GM21619 (cell line): Measurements from ENCODE around the gene WLS.

Experiments used
- ATAC-seq: cut with Tn5 transposase; IDR thresholded peaks from one replicate; pipeline ENCODE4 v1.9.1; 2021; ENCODE audit not compliant: unreplicated experiment

WLS gene

DNA sequence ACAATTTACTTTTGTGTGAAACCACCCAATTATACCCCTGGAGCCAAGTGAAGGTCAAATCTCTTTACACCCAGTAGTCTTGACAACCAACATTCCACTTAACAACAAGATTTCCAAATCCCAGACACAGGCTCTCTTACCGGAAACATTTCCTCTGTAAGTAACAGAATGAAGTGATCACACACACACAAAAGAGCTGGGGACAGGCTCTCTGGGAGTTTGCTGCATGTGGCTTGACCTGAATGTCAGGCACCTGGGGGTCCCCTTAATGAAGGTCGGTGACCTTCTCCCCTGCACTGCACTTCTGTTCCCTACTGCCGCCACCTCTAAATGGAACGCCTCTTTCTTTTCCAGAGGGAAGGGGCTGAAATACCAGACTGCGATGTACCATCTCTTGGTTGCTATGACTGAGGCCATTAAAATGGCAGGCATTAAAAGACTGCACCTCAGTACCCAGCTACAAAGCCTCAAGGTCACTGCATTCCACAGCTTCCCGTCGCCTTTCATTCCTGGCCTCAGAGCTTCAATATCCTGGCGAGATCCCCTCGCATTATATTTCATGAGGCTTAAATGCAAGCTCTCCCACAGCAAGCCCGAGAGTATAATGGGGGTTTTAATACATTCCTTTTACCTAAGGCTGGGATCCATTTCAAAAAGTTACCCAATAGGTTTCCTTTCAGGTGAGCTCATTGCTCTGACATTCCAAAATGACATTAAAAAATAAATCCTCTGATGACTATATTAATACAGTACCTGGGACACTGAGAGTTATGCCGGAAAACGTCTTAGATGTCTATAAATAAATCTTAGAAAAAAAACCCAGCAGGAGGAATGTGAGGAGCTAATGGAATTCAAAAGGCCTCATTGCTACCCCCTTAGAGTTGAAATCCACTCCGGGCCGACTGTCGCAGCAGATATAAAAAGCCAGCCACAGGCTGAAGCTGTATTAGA lies 91.0 kb downstream of the WLS start:
- no peak for ATAC-seq

DNA sequence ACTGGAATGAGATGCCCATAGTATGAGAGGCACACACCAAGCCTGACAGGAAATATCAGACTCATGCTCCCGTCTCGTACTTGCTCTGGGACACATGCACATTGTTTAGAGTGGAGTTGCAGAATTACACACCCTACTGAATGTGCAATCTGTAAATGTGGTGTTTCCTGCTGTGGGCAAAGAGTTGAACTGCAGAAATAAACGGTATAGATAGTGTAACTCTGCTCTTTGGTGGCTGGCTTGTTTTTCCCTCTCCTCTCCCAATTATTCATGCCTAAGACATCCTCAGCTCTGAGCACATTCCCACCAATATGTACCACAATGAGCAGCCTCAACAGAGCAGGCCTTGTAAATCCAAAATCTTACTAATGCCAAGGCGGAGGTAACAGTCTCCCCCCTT lies 91.8 kb downstream of the WLS start:
- ATAC-seq: no peak

DNA sequence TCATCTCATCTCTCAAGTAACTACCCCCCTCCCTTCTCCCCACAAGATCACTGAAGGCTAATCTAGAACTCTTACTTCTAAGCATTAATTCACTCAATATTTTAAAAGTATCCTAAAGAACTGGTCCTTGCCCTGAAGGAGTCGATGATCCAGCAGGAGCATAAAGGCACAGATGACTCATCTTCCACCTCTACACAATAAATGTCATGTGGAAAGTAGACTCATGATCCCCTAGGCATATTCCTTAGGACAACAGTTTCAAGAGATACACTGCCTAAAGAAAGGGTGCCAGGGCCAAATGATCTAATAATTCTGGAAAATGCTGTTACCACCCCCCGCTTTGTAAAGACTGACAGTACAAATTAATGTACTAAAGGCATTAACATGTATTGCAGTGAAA lies 96.1 kb downstream of the WLS start:
- ATAC-seq: no peak

DNA sequence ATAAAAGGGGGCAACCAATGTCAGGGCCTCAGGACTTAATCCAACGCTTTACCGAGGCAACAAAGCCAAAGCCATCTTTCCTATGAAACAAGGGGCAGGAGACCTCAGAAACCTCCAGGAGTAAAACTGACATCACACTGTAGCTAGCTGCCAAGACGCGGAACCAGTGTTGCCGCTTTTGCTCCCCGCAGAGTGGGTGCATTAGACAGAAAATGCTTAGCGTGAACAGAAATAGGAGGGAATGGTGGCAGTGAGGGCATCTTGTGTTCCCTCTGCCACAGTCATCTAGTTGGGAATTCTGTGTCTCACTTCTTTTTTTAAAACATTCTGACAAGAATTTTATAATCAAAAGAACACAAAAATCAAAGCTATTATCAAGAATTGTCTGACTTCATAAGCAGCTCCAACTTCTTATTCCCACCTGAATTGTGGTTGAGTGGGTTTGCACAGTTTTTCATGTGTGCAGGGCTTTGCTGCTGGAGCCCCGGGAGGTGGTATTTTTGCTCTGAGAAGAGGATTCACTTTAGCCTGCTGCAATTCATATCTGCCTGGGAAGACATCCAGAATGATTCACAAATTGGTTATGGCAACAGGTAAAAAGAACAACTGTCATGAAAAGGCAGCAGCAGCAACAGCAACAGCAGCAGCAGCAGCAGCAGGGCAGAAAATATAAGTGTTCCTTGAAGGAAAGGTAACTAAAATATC lies 99.7 kb downstream of the WLS start:
- ATAC-seq: no peak

DNA sequence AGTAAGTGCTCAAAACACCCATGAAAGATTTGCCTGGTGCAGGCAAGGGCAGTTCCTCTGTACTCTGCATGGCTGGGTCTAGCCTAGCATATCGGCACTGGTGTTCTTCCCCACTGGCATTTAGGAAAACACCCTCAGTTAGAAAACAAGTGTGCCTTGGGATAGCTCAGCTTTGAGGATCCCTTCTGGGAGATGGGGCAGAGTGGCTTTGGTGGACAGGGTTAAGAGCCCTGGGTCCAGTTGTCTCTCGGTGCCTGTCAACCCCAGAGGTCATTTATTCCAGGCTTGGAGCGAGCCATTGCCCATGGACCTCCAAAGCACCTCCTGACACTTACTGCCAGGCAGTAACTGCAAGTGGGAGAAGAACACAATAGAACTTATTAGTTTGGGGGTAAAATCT lies 101.1 kb downstream of the WLS start:
- ATAC-seq: no peak

DNA sequence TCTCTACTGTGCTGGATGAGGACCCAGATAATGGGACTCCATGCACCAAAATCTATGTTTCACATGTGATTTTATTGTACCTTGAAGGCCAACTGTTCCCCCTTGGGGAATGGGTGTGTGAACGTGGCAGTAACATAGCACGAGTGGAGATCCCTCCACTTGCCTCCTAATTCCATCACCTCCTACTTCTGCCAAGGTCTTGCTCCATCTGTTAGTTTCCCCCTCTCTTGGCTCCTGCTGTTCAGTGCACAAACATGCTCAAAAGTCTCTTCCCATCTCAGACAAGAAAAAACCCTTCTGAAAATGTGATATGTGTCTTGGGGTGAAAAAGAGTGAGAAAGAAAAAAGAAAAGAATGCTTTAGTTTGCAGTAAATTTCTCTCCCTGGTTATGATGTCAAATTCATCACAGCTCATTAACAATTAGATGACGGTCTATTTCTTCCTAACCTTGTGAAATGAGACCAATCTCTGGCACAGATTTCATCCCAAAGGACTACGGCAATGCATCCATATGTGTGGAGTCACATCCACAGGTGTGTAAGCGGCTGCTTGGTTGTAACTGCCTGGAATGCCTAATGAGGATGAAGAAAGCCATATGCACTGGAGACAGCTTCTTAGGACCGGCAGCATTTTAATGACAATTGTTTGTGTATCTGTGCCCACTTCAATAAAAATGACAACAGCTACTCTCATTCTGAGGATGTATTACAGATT lies 102.6 kb downstream of the WLS start:
- no peak for ATAC-seq

DNA sequence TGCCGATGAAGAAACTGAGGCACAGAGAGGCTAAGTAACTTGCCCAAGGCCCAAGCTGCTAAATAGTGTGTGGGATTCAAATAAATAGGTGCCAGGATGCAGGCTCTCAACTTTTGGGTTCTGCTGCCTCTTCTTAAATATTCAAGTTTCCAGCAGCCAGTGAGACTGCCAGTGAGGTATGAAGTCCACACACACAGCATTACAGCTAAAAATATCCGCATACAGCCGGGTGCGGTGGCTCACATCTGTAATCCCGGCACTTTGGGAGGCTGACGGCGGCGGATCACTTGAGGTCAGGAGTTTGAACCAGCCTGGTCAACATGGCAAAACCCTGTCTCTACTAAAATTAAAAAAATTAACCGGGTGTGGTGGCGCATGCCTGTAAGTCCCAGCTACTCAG lies 103.5 kb downstream of the WLS start:
- ATAC-seq: no peak

DNA sequence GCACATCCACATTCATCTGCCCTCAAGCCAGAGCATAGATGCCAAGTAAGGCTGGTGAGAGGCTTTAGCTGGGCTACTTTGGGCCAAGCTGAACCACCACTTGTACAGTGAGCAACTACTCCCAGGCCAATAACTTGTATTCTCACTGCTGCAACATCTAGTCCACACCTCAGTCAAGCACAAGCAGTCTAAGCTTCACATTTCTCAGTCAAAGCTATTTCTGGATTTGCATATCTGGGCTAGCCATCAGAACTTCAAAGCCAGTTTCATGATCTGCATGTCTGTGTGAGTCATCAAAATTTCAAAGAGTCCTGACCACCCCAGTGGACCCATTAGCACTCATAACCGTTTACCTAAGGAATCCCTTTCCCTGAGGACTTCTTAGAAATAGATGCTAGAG lies 104.2 kb downstream of the WLS start:
- peak; percentile 59 for ATAC-seq

DNA sequence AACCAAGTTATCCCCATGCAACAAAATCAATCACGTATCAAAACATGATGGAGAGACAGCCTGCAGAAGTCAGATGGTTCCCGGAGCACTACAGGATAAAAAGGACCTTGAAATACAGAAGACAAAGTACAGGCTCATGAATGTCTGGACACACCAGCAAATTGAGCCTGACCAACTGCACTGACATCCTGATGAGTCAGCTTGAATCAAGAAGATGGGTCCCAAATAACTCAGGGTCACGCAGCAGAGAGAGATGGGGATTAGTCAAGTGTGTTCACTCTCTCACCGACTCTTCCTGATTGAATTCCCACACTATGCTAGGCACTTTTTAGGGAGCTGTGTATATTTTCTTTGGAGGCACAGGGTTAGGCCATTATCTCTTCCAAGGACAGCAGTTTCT lies 110.8 kb downstream of the WLS start:
- no peak for ATAC-seq

DNA sequence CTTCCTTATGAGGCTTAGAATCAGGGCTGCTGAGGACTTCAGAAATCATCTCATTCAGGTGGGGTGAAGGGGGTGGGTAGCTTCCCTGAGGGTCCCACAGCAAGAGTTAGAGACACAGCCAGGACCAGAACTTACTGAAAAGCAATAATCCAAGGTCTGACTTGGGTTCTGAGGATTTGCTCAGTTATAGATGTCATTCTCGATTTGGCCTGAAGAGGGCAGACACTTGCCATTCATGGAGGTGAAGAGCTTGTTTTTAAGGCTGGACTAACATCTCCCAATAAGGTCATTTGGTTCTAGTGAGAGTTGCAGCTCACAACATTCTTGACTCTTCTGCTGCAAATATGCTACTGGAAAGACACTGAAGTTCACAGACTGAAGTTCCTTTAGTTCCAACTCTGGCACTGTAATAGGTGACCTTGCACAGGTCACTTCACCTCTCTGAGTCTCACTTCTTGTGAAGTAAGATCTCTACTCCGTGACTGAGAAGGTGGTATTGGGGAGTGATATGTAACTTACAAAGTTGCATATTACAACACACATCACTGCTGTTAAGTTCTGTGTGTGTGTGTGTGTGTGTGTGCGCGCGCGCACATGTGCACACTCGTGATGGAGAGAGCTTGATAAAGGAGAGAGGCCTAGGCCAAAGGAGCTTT lies 112.1 kb downstream of the WLS start:
- ATAC-seq: peak; percentile 76

DNA sequence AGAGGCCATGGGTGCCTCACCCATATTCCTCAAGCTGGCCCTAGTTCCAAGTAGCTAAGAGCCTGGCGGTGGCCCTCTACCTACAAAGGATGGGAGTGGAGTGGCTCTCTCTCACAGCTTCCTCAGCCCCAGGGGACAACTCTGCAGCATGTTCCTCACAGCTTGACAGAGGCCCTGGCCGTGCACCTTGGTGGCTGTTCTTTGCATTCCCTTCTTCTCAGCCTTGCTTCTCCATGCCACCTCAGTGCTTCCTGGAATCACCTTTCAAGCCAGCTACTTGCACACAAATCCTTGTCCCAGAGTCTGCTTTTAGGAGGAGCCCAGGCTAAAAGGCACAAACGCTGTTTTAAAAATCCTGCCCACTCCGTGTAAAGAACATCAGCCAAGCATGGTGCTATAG lies 112.9 kb downstream of the WLS start:
- ATAC-seq: no peak

DNA sequence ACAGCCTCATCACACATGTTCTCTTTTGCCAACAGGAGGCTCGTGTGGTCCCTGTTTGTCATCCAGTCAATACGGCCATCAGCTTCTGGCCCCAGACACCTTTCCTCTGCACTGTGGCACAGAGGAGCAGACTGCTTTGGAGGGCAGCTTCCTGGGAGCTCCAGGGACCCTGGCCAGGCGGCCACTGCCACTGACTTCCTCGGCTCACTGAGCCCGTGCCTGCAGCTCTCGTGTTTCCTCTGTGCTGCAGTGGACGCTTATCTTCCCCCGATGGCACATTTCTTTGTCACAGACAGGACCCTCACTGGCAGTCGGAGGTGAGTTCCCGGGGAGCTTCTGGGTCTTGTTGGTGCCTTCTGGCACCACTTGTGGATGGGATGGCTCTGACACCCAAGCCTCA lies 114.9 kb downstream of the WLS start:
- ATAC-seq: no peak

DNA sequence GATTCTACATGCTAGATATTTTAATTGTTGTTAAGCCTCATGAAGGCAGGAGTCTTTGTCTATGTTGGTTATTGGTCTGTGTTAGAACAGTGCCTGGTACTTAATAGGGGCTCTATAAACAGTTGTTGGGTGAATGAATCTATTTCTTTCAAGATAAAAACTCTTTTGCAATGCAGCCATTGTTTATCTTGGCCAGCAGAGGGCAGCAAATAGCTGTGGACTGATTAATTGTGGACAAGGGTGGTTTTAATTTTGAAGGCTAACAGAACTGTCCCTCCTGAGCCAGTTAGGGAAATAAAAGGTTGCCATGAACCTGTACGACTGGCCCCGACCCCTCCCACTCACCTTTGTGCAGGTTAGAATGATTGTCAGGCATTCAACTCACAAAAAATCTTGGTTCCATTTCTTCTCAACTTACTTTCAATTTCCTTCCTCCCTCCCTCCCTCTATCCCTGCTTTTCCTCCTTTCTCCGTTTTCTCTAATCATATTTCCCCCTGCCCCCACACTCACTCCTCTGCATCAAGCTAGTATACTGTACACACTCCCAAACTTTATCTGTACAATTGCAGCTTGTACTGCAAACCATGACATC lies 115.6 kb downstream of the WLS start:
- no peak for ATAC-seq

DNA sequence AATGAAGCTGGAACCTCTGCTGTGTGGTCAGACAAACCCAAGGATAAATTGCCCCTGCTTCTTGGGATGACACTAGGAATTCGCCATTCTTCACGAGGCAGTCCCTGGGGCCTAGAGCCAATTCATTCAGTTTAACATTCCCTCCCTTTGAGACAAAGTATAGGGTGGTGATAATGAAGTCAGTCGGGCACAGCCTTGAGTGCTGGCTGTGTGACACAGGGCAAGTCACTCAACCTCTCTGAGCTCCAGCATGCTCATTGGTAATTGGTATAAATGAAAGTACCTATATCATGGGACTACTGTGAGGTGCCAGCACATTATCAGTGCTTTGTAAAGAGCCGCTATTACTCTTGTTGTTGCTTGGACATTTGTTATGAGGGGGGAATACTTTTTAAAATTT lies 117.0 kb downstream of the WLS start:
- no peak for ATAC-seq

DNA sequence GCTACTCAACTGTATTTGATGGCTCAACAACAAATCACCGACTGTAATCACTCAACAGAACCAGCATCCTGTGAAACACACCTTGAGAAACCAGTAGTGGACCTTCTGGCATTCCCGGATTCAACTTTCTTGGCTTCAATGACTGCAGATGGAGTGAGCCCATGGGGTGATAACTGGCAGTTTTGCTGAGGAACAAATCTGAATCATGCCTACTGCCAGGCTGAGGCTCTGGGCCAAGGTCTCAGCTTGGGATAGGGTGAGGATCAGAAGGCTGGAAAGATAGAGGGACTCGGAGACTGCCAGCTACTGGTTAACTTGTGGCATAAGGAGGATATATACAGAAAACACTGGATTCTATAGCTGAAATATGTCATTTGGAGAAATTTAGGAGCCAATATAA lies 118.4 kb downstream of the WLS start:
- ATAC-seq: no peak

DNA sequence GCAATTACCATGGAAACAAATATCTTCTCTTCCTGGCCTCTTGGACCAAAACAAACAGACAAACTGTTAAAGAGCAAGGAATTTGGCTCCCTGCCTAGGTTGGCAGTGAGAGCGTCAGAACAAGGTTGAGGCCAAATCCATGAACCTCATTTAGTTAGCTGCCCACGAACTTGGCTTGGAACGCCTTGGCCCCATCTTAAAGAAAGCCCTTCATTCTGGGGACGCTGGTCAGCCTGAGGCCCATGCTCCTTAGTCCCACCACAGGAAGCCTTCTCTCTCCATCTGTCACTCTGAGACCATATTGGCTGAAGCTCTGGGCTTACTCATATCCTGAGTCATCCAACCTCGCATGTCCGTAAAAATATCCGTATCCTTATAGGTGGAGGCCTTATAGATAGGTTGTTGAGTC lies 119.5 kb downstream of the WLS start:
- ATAC-seq: no peak

DNA sequence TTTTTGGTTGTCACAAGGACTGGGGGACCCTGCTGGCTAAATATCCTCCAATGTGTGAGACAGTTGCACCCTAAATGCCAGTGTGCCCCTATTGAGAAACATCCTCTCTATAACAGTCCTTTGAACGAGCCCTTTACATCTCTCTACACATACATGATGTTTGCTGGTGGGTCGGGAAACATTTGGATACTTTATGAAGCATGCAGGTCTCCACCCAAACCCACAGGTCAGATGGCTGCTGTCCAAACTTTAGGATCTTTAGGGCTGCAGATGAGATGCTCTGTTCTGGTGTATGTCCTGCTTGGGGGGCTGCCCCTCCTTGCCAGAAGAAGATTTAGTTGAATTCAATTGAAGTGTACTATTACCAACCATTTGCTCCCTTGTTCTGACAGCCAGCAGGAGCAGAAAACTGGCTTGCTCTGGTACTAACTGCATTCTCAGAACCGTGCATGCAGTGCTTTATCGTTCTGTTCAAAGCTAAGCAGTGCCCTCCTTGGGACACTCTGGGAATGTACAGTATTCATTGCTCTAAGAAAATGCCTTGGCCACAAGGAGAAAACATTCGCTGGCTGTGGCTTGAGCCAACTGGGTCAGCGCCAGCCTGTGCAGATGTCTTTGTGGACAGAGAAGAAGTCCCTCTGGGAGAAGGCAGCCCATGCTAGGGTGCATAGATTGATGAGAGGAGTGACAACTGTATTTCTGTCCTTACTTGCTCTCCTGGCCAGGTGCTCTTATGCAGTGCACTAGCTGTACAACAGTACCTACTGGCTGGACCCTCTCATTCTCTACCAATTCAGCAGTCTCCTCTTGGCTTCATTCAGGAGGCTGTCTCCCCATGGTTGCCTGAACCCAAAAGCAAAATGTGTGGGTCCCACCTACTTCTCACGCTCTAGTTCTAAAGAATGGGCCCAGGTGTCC lies 120.5 kb downstream of the WLS start:
- no peak for ATAC-seq

DNA sequence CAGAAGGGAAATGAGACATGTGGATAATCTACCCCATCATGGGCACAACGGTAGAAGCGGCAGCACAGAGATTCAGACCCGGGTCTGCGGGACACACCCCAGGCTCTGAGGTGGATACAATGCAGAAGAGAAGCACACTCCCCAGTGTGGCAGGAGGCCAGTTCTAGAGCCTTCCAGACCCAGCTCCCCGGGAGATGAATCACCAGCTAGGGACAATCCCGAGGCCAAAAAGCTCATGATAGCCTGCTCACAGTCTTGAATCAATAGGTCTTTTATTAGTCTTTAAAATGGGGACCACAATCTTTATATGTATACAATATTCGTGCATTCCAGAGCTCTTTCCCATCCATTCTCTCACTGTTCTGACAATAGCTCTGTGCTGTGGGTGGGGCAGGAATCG lies 124.6 kb downstream of the WLS start:
- ATAC-seq: no peak

DNA sequence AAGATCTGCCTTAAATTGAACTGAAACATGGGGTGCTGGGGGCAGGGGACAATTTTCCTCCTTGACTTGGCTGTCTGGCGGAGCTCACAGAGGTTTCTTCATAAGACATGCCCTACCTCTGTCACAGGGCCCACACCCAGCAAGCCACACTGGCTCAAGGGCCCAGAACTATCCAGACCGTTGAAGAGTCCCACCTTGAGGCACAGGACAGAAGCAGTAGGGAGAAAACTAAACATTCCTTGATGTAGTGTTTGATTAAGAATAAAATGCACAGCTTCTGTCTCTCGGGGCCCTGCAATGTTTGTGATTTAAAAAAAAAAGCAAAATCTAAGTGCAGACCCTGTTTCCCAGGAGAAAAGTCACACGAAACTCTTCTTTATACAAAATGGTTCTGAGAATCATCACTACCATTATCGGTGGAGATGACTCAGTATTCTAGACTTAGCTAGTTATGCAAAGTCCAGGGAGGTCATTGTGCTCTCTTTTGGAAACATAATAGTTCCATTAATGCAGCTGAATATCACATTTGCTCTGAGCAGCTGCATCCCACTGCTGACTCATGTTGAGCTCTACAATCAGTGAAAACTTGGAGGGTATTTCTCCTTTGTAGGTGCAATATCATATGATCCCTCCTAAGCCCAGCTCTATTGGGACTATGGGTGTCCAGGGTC lies 128.3 kb downstream of the WLS start:
- ATAC-seq: no peak
